HG02938 (cell line): ENCODE data around the gene NEIL1.
A peak's percentile ranks its signal among the peaks of the same experiment; 100 is the strongest.

ENCODE experiments used
- ATAC-seq: cut with Tn5 transposase; IDR thresholded peaks from one replicate; pipeline ENCODE4 v1.9.1; 2021; ENCODE audit warnings: mild to moderate bottlenecking, moderate library complexity; ENCODE audit not compliant: unreplicated experiment

NEIL1 gene

DNA sequence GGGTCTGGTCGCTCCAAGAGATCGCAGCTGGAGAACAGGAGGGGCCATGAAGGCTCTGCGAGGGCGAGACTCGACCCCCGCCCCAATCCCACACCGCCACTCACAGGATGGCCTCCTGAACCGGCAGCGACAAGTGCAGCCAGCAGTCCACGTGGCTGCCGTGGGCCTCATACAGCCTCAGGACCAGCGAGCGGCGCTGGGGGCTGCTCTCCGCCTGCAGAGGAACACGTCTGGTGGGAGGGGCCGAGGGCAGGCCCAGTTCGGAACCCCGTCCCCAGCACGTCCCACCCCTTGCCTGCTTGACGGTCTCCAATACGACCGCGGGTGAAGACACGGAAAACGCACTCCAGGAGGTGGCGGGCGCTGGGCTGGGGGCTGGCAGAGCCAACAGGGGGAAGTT lies 9.2 kb downstream of the NEIL1 start:
- ATAC-seq: no peak

DNA sequence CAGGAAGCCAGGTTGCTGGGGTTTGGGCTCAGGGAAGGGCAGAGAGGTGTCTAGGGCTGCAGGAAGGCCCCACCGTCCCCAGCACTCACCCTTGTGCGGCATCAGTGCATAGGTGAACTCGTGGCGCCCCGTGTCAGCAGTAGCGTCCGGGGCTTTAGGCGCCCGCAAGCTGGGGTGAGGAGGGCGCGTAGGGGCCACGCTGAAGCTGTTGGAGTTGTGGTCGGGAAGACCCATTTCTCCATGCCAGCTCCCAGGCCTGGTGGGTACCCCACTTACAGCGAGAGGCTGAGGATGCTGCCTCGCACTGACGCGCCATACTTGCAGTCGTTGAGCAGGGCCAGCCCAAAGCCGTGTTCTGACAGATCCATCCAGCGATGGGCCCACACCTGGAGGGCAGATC lies 9.7 kb downstream of the NEIL1 start:
- ATAC-seq: no peak

DNA sequence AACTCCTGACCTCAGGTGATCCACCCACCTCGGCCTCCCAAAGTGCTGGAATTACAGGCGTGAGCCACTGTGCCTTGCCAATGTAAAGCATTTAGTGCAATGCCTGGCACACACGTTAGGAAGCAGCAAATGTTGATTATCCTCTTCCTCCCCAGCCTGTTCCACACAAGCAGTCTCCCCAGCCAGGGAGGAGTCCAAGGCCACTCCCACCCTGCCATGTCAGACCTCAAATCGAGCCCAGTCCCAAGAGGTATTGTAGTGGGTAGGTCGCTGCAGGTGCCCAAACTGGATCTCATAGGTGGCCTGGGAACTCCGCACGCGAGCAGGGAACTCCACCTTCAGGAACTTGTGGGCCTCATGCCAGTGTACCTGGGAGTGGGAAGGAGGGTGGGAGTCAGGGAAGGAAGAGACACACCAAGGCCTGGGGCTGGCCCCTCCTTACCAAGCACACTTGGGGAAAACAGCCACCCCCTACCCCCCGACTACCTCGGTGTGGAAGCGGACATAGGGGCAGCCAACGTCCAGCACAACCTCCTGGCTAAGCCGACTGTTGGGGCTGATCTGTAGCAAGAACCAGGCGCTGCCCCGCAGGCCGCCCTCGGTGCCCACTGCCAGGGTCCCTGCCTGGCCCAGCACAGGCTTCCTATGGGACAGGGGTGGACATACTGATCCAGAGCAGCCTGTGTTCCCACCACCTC lies 11.3 kb downstream of the NEIL1 start:
- ATAC-seq: no peak

DNA sequence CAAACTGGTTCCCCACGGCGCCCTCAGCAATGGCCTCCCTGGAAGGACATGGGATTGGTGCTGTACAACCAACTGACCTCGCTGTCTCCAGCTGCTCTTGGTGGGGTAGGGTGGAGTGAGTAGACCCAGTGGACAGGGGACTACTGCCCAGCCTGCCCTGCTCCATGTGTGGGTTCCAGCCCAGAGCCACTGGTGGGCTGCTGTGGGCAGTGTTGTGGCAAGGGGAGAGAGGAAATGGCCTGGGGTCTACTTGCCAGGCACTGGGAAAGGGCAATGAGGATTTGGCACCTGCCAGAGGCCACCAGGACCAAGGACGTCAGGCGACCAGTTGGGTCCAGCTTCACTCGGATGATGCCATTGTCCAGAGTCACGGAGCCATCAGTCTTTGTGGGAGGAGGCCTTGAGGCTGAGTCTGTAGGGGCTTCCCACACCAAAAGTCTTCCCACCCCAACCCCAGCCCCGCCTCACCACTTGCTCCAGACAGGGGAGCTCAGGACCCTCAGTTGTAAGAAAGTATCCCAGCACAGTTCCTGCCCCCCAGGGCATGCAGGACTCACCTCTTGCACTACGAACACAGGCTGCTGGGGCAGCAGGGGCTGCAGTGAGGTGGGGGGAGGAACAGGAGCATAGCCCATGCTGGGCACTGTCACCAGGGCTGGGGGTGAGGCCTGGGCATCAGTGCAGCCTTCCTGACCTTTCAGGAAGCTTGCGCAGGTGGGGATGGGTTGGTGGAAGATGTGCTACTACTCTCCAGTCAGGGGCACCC lies 12.1 kb downstream of the NEIL1 start:
- ATAC-seq: no peak

DNA sequence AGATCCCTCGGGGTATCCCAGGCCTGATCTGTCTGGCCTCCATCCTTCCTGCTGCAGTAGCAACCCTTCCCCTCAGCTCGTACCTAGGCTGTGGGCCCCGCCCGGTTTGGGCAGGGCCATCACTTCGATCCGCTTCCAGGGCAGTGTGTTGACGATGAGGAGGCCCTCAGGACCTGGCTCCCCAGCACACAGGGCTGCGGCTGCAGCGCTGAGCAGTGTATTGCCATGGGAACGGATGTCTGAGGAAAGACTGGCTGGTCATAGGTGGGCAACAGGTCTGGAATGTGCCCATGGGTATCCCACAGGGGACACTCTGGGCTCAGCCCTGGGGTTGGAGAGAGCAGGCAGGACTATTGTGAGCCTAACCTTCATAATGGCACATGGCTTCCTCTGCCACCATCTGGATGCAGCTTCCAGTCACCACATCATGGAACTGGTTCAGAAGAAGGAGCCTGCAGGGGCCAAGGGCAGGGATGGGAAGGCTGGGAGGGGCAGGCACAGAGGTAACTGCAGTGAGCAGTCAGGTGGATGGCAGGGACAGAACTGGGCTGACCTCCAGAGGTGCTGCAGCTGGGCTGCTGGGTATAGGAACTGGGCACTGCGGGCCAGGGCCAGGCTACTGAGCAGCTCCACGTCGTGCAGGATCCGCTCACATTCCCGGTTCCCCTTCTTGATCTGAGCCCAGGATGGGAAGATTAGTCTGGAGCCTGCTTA lies 12.9 kb downstream of the NEIL1 start:
- no peak for ATAC-seq

DNA sequence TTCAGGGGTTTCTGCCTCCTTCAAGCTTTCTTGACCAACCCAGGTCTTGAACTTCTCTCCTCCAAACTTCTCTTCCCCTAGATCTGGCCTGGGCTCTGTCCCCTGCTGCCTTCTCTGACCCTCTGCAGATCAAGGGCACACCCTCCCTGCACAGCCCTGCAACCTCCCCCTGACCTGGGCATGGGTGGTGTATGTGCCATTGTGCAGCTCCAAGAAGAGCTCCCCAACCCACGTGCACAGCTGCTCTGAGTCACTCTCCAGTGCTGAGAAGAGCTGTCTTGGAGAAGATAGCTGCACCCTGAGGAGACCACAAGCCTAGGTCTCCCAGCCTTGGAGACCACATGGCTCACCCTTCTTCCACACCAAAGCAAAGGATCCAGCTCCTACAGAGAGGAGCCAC lies 13.6 kb downstream of the NEIL1 start:
- ATAC-seq: no peak

DNA sequence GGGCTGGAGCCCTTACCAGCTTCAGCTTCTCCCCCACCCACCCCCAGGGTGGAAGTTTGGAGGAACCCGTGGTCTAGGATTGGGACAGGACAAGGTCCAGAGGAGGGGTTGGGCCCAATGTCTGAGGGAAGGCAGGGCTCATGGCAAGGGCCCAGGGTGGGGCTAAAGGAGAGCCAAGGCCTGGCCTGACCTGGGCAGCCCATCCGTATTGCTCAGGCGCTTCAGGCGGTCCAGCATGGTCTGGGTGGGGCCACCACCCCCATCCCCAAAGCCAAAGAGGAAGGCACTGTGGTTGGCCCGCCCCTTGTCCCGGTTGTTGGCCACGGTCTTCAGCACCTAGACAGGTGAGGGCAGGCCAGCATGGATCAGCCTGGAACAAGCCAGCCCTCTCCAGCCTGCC lies 14.0 kb downstream of the NEIL1 start:
- no peak for ATAC-seq

DNA sequence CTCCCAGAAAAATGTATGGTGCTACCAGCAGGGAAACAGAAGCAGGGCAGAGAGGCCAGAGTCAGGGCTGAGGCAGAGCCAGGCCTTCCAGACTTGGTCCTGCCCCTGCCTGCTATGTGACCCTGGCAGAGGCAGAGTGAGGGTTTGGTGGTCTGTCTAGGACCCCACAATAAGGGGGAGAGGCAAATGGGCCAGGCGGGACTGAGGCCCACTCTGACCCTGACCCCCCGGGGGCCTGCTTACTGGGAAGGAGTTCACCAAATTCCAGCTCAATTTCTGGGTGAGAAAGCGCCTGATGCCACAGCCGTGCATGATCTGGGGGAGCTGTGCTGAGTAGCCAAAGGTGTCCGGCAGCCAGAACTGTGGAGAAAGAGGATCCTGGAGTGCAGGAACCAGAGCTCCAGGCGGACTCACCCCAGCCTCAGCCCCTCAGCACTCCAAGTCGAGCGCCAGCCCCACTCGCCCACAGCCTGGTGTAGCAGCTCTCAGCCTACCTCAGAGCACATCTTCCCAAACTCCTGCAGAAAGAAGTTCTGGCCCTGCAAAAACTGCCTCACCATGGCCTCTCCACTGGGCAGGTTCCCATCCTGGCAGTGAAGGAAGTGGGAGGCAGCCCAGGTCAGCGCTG lies 14.6 kb downstream of the NEIL1 start:
- ATAC-seq: no peak

DNA sequence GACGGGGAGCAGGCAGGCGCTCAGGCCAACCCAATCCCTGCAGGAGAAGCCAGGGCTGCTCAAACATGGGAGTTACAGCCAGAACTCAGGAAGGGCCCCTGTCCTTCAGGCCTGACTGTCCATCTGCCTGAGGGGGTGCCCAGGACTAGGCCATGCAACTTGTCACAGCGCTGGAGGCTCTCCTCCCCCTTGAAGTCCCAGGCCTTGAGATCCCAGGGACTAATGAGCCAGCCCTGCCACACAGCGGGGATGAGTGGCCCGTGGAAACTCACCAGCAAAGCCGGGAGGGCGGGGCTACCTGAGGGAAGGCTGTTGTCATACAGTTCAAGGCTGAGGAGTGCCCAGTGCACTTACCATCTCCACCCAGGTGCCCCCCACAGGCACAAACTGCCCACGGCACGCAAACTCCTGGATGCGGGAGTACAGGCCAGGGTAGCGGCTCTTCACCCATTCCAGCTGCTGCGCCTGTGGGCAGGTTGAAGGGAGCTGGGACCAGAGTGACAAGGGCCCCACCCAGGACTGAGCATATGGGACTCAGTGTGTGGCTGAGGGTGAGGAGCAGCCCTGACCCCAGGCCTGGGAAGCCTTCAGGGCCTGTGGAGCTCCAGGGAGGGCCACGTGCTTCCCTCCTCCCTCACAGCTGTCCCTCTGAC lies 15.3 kb downstream of the NEIL1 start:
- ATAC-seq: no peak

DNA sequence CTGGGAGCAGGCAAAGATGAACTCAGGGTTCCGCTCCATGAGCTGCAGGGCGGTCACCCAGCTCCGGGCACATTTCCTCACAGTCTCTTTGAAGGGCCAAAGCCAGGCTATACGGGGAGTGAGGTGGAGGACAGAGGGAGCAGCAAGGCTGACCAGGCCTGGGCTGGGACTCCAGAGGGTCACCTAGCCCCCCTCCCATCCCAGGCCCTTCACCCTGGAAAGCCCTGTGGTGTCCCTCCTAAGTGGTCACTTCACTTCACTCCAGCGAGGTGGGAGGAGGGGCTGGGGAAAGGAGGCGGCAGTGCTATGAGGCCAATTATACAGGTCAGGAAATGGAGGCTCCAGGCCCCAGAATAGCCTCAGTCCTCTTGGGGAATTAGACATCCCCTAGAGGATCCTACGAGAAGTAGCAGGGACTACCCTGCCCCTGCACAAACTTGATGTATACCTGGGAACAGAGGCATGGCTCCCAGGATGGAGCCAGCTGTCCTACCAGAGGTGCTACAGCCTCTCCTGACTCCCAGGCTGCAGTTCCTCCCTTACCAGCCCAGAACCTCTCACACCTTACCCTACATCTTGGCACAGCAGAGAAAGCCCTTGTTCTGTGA lies 15.9 kb downstream of the NEIL1 start:
- no peak for ATAC-seq

DNA sequence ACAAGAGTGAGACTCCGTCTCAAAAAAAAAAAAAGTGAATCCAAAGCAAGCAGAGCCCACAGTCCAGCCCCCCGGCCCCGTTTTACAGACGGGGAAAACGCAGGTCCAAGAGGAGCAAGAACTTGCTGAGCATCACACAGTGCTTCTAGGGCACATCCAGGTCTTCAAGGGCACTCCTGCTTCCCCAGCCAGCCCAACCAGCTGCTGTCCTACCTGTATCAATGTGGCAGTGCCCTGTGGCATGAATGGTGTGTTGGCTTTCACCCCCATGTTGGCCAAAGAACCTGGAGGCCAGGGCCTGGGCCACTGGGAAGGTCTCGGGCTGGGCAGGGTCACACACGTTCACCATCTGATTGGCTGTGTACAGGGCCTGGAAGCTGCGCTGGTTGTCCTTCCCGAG lies 16.9 kb downstream of the NEIL1 start:
- ATAC-seq: no peak

DNA sequence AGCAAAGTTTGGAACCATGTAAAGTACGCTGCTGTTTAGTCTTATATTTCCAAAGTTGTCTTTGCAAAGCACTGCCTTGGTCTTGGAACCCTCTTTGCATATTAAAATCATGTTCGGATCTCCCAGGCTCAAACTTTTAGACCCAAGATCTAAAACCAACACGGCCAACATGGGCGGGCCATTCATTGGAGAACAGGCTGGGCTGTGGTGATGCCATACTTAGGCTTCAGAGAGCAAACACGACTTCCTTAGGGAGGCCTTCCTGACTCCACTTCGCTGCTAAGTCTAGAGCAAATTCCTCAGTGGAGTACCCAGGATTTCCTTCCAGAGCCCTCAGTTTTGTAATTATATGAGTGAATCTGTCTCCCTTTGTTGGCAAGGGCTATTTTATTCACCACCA lies 18.0 kb downstream of the NEIL1 start:
- ATAC-seq: no peak

DNA sequence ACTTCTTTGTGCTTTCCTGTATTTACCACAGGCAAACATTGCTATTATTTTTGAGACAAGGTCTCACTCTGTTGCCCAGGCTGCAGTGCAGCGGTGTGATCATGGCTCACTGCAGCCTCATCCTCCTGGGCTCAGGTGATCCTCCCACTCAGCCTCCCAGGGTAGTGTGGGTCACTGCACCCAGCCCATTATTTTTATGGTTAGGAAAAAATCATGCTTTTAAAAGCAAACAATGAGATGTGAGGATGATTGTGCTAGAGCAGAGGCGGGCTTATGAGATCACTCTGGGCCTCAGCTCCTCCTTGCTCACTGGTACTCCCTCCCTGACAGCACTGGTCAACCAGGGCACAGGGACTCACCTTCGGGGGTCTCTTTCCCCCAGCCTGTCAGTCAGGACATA lies 19.3 kb downstream of the NEIL1 start:
- no peak for ATAC-seq

DNA sequence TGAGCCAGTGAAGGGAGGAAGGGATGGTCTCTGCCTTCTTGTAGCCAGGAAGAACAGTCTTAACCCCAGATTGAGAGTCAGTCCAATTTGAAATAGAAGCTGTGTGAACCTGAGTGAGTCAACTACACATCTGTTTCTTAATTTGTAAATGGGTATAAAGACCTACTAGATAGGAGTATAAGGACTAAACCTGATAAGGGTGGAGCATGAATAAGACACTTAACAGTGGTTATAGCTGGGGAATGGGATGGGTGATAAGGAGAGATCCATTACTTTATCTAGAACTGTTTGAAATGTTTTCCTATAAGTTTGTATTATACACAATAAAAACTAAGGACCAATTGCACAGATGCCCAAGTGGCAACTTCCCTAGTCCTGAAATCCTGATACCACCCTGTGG lies 20.2 kb downstream of the NEIL1 start:
- ATAC-seq: no peak

DNA sequence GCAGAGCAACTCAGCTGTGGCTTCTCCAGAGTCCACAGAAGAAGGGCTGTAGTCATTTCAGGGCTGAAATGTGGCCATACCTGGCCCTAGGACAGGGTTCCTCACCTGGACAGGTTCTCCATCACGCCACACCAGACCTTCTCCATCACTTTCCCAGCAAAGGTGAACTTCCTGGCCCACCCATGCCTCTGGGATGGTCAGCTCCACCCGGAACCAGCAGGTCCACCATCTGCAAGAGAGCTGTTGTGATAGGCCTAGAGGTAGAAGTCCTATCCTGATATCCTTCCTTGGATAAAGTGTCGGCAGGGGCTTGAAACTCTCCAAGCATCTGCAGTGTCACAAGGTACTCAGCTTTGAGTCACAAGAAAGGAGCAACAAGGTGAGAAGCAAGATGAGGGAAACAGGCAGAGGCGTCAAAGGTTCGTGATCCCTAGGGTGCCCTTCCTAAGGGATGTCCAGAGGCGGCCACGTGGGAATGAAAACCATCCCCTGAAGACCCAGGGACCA lies 20.6 kb downstream of the NEIL1 start:
- no peak for ATAC-seq

DNA sequence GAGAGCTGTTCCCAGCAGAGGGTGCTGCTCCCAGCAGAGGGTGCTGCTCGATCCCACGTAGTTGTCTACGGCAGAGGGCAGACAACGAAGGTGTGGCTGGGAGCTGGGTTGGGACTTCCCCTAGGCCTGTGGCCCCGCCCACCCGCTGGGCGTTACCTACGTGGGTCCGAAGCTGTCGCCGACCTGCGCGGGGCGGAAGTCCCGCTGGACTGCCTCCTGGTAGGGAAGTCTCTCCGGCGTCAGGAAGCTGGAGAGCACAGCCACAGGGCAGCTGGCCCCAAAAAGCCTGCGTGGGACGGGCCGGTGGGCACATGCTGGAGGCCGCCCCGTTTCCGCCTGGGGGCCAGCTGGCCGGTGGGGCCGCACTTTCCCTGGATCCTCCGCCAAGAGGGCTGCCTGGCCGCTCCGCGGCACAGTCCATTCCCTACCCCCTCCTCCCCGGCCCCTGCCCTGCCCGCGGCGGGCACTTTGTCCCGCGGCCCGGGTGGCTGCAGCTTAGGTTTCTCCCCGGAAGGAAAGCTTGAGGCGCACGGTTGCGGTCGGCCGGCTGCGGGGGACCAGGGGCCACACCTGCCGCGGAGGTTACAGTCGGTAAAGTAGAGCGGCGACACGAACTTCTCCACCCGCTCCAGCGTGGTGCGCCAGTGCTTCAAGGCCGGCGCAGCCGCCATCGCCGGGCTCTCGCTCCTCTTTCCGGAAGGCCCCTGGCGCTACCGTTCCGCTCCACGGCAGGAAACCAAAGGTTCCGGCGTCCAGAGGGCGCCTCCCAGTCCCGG lies 21.3 kb downstream of the NEIL1 start, which contains the start of gene MAN2C1:
Gene MAN2C1 (minus strand): TSS at position 695 of the 776 bp plus-strand sequence. CDS start 24 bp downstream, at position 671.
- ATAC-seq: peak; percentile 78

DNA sequence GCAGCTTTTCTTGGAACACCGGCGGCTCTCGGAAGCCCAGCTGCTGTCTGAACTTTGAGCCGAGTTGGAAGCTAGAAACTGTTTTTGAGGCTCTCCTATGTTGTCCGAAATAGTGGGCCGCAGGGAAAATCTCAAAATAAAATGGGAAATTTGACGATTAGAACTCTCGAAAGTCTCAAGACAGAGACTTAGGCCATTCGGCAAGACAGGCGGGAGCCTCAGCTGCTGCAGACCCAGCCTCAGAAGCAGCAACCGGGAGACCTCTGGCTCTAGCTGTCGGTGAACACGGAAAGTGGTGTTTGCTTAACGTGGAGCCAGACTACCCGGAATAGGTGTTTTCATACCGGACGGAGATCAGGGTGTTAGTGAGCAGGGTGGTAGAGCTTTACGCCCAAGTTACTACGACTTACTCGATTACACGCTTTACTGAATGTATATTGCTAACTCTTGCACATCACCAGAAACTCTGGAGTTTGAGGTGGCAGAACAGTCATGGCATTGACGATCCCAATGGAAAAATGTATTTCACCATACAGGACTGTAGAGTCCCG lies 21.9 kb downstream of the NEIL1 start:
- no peak for ATAC-seq

DNA sequence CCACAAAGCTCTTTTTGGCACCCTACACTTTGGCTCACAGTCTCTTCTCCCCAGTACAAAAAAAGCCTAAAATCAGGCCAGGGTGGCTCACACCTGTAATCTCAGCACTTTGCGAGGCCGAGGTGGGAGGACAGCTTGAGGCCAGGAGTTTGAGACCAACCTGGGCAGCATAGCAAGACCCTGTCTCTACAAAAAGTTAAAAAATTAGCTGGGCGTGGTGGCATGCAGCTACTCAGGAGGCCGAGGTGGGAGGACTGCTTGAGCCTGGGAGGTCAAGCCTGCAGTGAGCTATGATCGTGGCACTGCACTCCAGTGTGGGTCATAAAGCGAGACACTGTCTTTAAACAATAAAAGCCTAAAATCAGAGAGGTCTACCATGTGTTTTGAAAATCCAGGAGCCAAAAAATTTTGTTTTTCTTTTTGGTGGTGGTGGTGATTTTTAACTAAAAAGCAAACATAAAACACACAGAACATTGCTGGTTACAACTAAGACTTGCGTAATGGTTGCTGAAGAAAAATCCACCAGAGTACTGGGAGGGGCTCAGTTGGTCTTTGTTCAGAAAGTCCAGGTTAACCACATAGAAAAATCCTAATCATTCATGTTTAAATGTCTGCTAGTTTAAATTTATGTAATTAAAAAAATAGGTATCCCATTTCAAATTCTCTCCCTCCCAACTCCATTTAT lies 23.2 kb downstream of the NEIL1 start:
- no peak for ATAC-seq

DNA sequence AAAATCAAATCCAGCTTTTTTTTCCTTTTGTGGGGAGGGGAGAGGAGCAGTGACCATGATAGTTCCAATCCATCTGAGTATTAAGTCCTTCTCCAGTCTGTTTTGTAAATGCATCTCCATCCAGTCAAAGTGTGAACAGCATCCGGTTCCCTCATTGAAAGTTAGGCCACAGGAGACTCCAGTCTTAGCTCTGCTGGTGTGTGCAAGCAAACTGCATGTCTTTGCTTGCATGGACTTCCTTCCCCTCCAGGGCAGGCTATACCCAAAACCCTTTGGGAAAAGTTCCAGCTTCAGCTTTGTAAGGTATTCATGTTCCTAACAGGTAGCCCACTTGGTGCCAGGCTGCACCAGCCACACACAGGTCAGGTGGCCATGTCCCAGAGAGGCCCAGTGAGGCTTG lies 24.6 kb downstream of the NEIL1 start:
- ATAC-seq: no peak
